Keratinocyte (primary cell): ENCODE data around the gene HPSE. TPM values are rescaled to one million over a fixed set of nuclear protein-coding genes. Genes with fewer than 3 reads are reported as not detected.

Experiments
- DNase-seq: peaks from one replicate; pipeline ENCODE4 v3.0.0-alpha.2; 2011; ENCODE audit warnings: low read depth, missing footprints, low spot score
- FAIRE-seq: peaks from 2 replicates; lab custom pipeline; 2011; peaks lifted over from hg19 to GRCh38; lab: Jason Lieb, UNC
- H2AFZ ChIP-seq: 2 replicates; pipeline ENCODE4 v1.6.0; 2012; ENCODE audit warnings: low read length, control low read depth, inconsistent platforms; ENCODE audit not compliant: control insufficient read depth
- H3K27ac ChIP-seq: 2 replicates; pipeline ENCODE4 v1.5.1; 2011; ENCODE audit warnings: low read length; ENCODE audit not compliant: control insufficient read depth, insufficient read depth
- H3K27me3 ChIP-seq: 3 replicates; pipeline ENCODE4 v1.6.0; 2011; ENCODE audit warnings: low read length; ENCODE audit not compliant: control insufficient read depth, insufficient read depth; ENCODE audit errors: extremely low read depth
- H3K36me3 ChIP-seq, 2 experiments: 2 replicates in 1 of 2; 3 replicates in 1 of 2; pipeline ENCODE4 v1.5.1; 2011; ENCODE audit warnings: low read length in 2 of 2, mild to moderate bottlenecking in 1 of 2; ENCODE audit not compliant: control insufficient read depth in 2 of 2, insufficient read depth in 2 of 2; ENCODE audit errors: extremely low read depth in 1 of 2
- H3K4me1 ChIP-seq: 3 replicates; pipeline ENCODE4 v1.5.1; 2011; ENCODE audit warnings: low read length; ENCODE audit not compliant: control insufficient read depth, insufficient read depth; ENCODE audit errors: extremely low read depth
- H3K4me2 ChIP-seq: 3 replicates; pipeline ENCODE4 v1.6.0; 2011; ENCODE audit warnings: low read depth, low read length; ENCODE audit not compliant: control insufficient read depth, insufficient read depth; ENCODE audit errors: extremely low read depth
- H3K4me3 ChIP-seq, 3 experiments: fragments of 200-600 bp in 1 of 3; sonication (generic) in 1 of 3; 2 replicates in 2 of 3; 3 replicates in 1 of 3; pipeline ENCODE4 v1.5.1; 2011 to 2016; ENCODE audit warnings: low read length in 3 of 3, mild to moderate bottlenecking in 3 of 3, control low read depth in 2 of 3, inconsistent platforms in 1 of 3, low read depth in 1 of 3, mixed read lengths in 1 of 3, mixed run types in 1 of 3, moderate library complexity in 1 of 3; ENCODE audit not compliant: control insufficient read depth in 2 of 3, insufficient read depth in 2 of 3; ENCODE audit errors: extremely low read depth in 1 of 3
- H3K79me2 ChIP-seq: 2 replicates; pipeline ENCODE4 v1.6.0; 2012; ENCODE audit warnings: low read length; ENCODE audit not compliant: control insufficient read depth, insufficient read depth
- H3K9ac ChIP-seq: 3 replicates; pipeline ENCODE4 v1.6.0; 2011; ENCODE audit warnings: low read length; ENCODE audit not compliant: control insufficient read depth, insufficient read depth; ENCODE audit errors: extremely low read depth
- H3K9me1 ChIP-seq: 3 replicates; pipeline ENCODE4 v1.6.0; 2011; ENCODE audit warnings: low read length; ENCODE audit not compliant: control insufficient read depth, insufficient read depth; ENCODE audit errors: extremely low read depth
- H3K9me3 ChIP-seq: 2 replicates; pipeline ENCODE4 v1.5.1; 2012; ENCODE audit warnings: low read depth, low read length; ENCODE audit not compliant: control insufficient read depth
- H4K20me1 ChIP-seq: 3 replicates; pipeline ENCODE4 v1.6.0; 2011; ENCODE audit warnings: low read length; ENCODE audit not compliant: control insufficient read depth, insufficient read depth; ENCODE audit errors: extremely low read depth
- CTCF ChIP-seq, 3 experiments: IDR thresholded peaks in 1 of 3; conservative IDR thresholded peaks in 1 of 3; optimal IDR thresholded peaks in 1 of 3; 2 replicates in 2 of 3; 3 replicates in 1 of 3; pipeline versions ENCODE3 to v1.5.1; 2011; ENCODE audit warnings: low read length in 3 of 3, mild to moderate bottlenecking in 3 of 3, moderate library complexity in 2 of 3, control low read depth in 1 of 3, inconsistent platforms in 1 of 3; ENCODE audit not compliant: insufficient read depth in 2 of 3; ENCODE audit errors: extremely low read depth in 1 of 3
- EZH2 ChIP-seq: IDR thresholded peaks from one replicate; pipeline ENCODE4 v1.6.1; 2012; ENCODE audit warnings: inconsistent platforms, mild to moderate bottlenecking, low read length, moderate library complexity
- dilution Hi-C: fragments of 300-500 bp; cut with MboI; formaldehyde crosslinking; loops from one replicate; pipeline ENCODE4 v1.7.0; 2020; ENCODE audit warnings: low sequenced_read_pairs; ENCODE audit not compliant: extremely low pct_ligation_motif_present
- polyA plus RNA-seq, 5 experiments: library from polyadenylated mRNA; depleted of rRNA in 3 of 5; stranded (reverse) in 3 of 5; stranded (forward) in 1 of 5; unstranded in 1 of 5; fragments of >200 nt; gene quantifications; 1 replicate in 1 of 5; 2 replicates in 3 of 5; 3 replicates in 1 of 5; pipeline versions ENCODE4 v1.2.1 to v1.2.3, GENCODE V29; 2011 to 2012; ENCODE audit warnings: missing spikeins in 2 of 5, low read depth in 1 of 5, low replicate concordance in 1 of 5

Gene HPSE
- polyA plus RNA-seq, 1 donor (not counting 4 experiments of a cell fraction or from before 2014, with no cell fraction given) = 5.7 TPM

- DNase-seq (no peak), FAIRE-seq (no peak)
- dilution Hi-C loops = no loop called here
- no peaks in the 10 kb centered on the region for H4K20me1 ChIP-seq
- TF ChIP-seq EZH2 (no peak), CTCF (optimal IDR thresholded peaks at IDR 0.05 in 1 of 3, IDR thresholded peaks at IDR 0.05 in 1 of 3, conservative IDR thresholded peaks at IDR 0.05 in 1 of 3; ENCODE audit: extremely low read depth in 1 of 3, insufficient read depth in 2 of 3, low read length in 3 of 3) (no peak)
- H3K4me3 ChIP-seq = no peak overlapping the region
- H3K9me3 ChIP-seq = no peaks in the 10 kb centered on the region
- no peak overlapping the region for H2AFZ ChIP-seq
- no peaks in the 10 kb centered on the region for H3K9me1 ChIP-seq
- no peaks in the 10 kb centered on the region for H3K36me3 ChIP-seq
- H3K4me1 ChIP-seq = no peaks in the 10 kb centered on the region
- H3K9ac ChIP-seq = no peak overlapping the region
- H3K4me2 ChIP-seq = no peak overlapping the region
- H3K79me2 ChIP-seq = no peaks in the 10 kb centered on the region
- no peaks in the 10 kb centered on the region for H3K27me3 ChIP-seq
- no peak overlapping the region for H3K27ac ChIP-seq
These were observed 6.2 kb upstream of the HPSE start for GRCh38 chr4:83340692-83341343.

- Histone ChIP-seq H4K20me1 (no peaks in the 10 kb centered on the region), H3K4me2 (no peak overlapping the region), H3K9me3 (no peaks in the 10 kb centered on the region), H3K9ac (no peak overlapping the region), H3K9me1 (no peaks in the 10 kb centered on the region), H3K4me3 (no peak overlapping the region), H2AFZ (no peak overlapping the region), H3K79me2 (no peaks in the 10 kb centered on the region), H3K36me3 (no peaks in the 10 kb centered on the region), H3K4me1 (peaks cover 5% of the 10 kb centered on the region), H3K27ac (no peak overlapping the region), H3K27me3 (no peaks in the 10 kb centered on the region)
- dilution Hi-C loops = no loop called here
- FAIRE-seq = no peak
- TF ChIP-seq CTCF (optimal IDR thresholded peaks at IDR 0.05 in 1 of 3, IDR thresholded peaks at IDR 0.05 in 1 of 3, conservative IDR thresholded peaks at IDR 0.05 in 1 of 3; ENCODE audit: extremely low read depth in 1 of 3, insufficient read depth in 2 of 3, low read length in 3 of 3) (no peak), EZH2 (no peak)
- DNase-seq = no peak
These were observed 4.9 kb upstream of the HPSE start for GRCh38 chr4:83339573-83339972.
